Breast epithelium (tissue), 4 donors: Measurements from ENCODE around the gene CACNA2D1. TPM values are rescaled to one million over a fixed set of nuclear protein-coding genes. Genes with fewer than 3 reads are reported as not detected.

ENCODE experiments used
- DNase-seq, 2 donors: peaks; one replicate each; pipeline ENCODE4 v3.0.0-alpha.2; 2019; ENCODE audit warnings: low spot score in 2 of 2
- H3K27ac ChIP-seq, 2 donors: fragments of 200-600 bp; sonication (generic) in 1 of 2; one replicate each; pipeline ENCODE4 v1.5.1; 2016 to 2019; ENCODE audit warnings: mild to moderate bottlenecking in 1 of 2
- H3K27me3 ChIP-seq, 2 donors: fragments of 200-600 bp; sonication (generic) in 1 of 2; one replicate each; pipeline versions ENCODE4 v1.5.1 to v1.6.0; 2017 to 2019; ENCODE audit warnings: control low read depth in 1 of 2, mild to moderate bottlenecking in 1 of 2
- H3K36me3 ChIP-seq: fragments of 200-600 bp; one replicate; pipeline ENCODE4 v1.5.1; 2019
- H3K4me1 ChIP-seq, 2 donors: fragments of 200-600 bp; sonication (generic); one replicate each; pipeline ENCODE4 v1.5.1; 2016 to 2019; ENCODE audit warnings: control low read depth in 1 of 2
- H3K4me3 ChIP-seq, 3 donors: fragments of 200-600 bp; sonication (generic); 1 replicate in 2 of 3; 2 replicates in 1 of 3; pipeline ENCODE4 v1.5.1; 2016 to 2019; ENCODE audit warnings: mild to moderate bottlenecking in 3 of 3, moderate library complexity in 2 of 3
- H3K9me3 ChIP-seq, 2 donors: fragments of 200-600 bp; sonication (generic) in 1 of 2; one replicate each; pipeline ENCODE4 v1.5.1; 2016 to 2019; ENCODE audit warnings: control low read depth in 1 of 2
- CTCF ChIP-seq, 3 donors: fragments of 450-650 bp; IDR thresholded peaks; one replicate each; pipeline ENCODE4 v1.5.1; 2016 to 2017; ENCODE audit warnings: antibody characterized with exemption in 3 of 3, mild to moderate bottlenecking in 3 of 3, moderate library complexity in 3 of 3
- POLR2A ChIP-seq: fragments of 450-650 bp; IDR thresholded peaks from one replicate; pipeline ENCODE4 v1.6.1; 2016; ENCODE audit warnings: antibody characterized with exemption, mild to moderate bottlenecking, moderate library complexity
- POLR2AphosphoS5 ChIP-seq, 3 donors: sonication (generic); formaldehyde crosslinking; IDR thresholded peaks; one replicate each; pipeline ENCODE4 v1.6.1; 2017; ENCODE audit warnings: antibody characterized with exemption in 3 of 3
- intact Hi-C: fragments of 100-400 bp; cut with DNase I; formaldehyde crosslinking; loops from one replicate; pipeline ENCODE4 v1.15.1; 2023; ENCODE audit warnings: low total_unique reads
- total RNA-seq, 3 donors: library from RNA; depleted of rRNA; stranded (reverse); fragments of >200 nt; gene quantifications; one replicate each; pipeline ENCODE4 v1.1.0, GENCODE V29; 2016

The CACNA2D1 gene
- total RNA-seq, 3 donors from 2014 or later, result 10.2 to 79.4 (median 16.0) TPM

GRCh38 chr7:82179311-82179710 lies 264.3 kb downstream of the CACNA2D1 start:
- Histone ChIP-seq H3K27ac (no peak overlapping the region), H3K4me3 (no peak overlapping the region), H3K36me3 (no peaks in the 10 kb centered on the region), H3K9me3 (no peaks in the 10 kb centered on the region), H3K4me1 (no peaks in the 10 kb centered on the region), H3K27me3 (no peaks in the 10 kb centered on the region)
- TF ChIP-seq POLR2A, result no peak
- TF ChIP-seq CTCF (IDR thresholded peaks at IDR 0.05), result no peak
- no peak for TF ChIP-seq POLR2AphosphoS5 (IDR thresholded peaks at IDR 0.05)
- intact Hi-C loops, result no loop called here
- DNase-seq, result no peak

- no peak overlapping the region for H3K27ac ChIP-seq
- no peaks in the 10 kb centered on the region for H3K27me3 ChIP-seq
- H3K9me3 ChIP-seq, result no peaks in the 10 kb centered on the region
- H3K36me3 ChIP-seq, result no peaks in the 10 kb centered on the region
- H3K4me1 ChIP-seq, result no peaks in the 10 kb centered on the region
- TF ChIP-seq CTCF (IDR thresholded peaks at IDR 0.05) (no peak), POLR2A (no peak), POLR2AphosphoS5 (IDR thresholded peaks at IDR 0.05) (no peak)
- intact Hi-C loops, result no loop called here
- H3K4me3 ChIP-seq, result no peak overlapping the region
- DNase-seq, result no peak
Measured at GRCh38 chr7:82175319-82175718, 268.3 kb downstream of the CACNA2D1 start.

GRCh38 chr7:82173400-82174021 lies 270.1 kb downstream of the CACNA2D1 start:
- no peak for DNase-seq
- H3K36me3 ChIP-seq, result no peaks in the 10 kb centered on the region
- H3K4me3 ChIP-seq, result no peak overlapping the region

GRCh38 chr7:82172881-82173280 lies 270.7 kb downstream of the CACNA2D1 start:
- no peaks in the 10 kb centered on the region for H3K9me3 ChIP-seq
- DNase-seq, result no peak
- no peaks in the 10 kb centered on the region for H3K4me1 ChIP-seq
- H3K27ac ChIP-seq, result no peak overlapping the region
- H3K27me3 ChIP-seq, result no peaks in the 10 kb centered on the region
- intact Hi-C loops, result no loop called here
- TF ChIP-seq CTCF (IDR thresholded peaks at IDR 0.05) (no peak), POLR2A (no peak), POLR2AphosphoS5 (IDR thresholded peaks at IDR 0.05) (no peak)
- no peak overlapping the region for H3K4me3 ChIP-seq
- H3K36me3 ChIP-seq, result no peaks in the 10 kb centered on the region

More at GRCh38 chr7:82173400-82174021, 270.1 kb downstream of the CACNA2D1 start:
- H3K27ac ChIP-seq, result no peak overlapping the region
- no peaks in the 10 kb centered on the region for H3K4me1 ChIP-seq
- TF ChIP-seq CTCF (IDR thresholded peaks at IDR 0.05), result no peak
- TF ChIP-seq POLR2AphosphoS5 (IDR thresholded peaks at IDR 0.05), result no peak
- no peak for TF ChIP-seq POLR2A
- no peaks in the 10 kb centered on the region for H3K27me3 ChIP-seq
- intact Hi-C loops, result no loop called here
- no peaks in the 10 kb centered on the region for H3K9me3 ChIP-seq

GRCh38 chr7:82172017-82172416 lies 271.6 kb downstream of the CACNA2D1 start:
- Histone ChIP-seq H3K9me3 (no peaks in the 10 kb centered on the region), H3K27ac (no peak overlapping the region)

More at GRCh38 chr7:82172017-82172416, 271.6 kb downstream of the CACNA2D1 start:
- no peak for TF ChIP-seq CTCF (IDR thresholded peaks at IDR 0.05)
- TF ChIP-seq POLR2A, result no peak
- TF ChIP-seq POLR2AphosphoS5 (IDR thresholded peaks at IDR 0.05), result no peak
- H3K4me1 ChIP-seq, result no peaks in the 10 kb centered on the region
- intact Hi-C loops, result no loop called here
- H3K27me3 ChIP-seq, result no peaks in the 10 kb centered on the region
- no peak overlapping the region for H3K4me3 ChIP-seq
- DNase-seq, result no peak
- no peaks in the 10 kb centered on the region for H3K36me3 ChIP-seq
